DND-41 (cell line): ENCODE data around the gene TEX19.
A peak's percentile ranks its signal among the peaks of the same experiment; 100 is the strongest.

Experiments
- ATAC-seq: fragments of 200-7000 bp; cut with Tn5 transposase; 3 replicates; pipeline ENCODE4 v1.9.1; 2021; ENCODE audit warnings: low read depth; ENCODE audit not compliant: insufficient read depth
- DNase-seq: peaks from one replicate; pipeline ENCODE4 v3.0.0-alpha.2; 2020
- H2AFZ ChIP-seq: 2 replicates; pipeline ENCODE4 v1.6.0; 2012; ENCODE audit warnings: low read depth, low read length
- H3K27ac ChIP-seq: 2 replicates; pipeline ENCODE4 v1.5.1; 2012; ENCODE audit warnings: low read length, inconsistent platforms
- H3K27me3 ChIP-seq: fragments of 200-600 bp; sonication (generic); 2 replicates; pipeline ENCODE4 v1.6.0; 2012; ENCODE audit warnings: low read length, mild to moderate bottlenecking, inconsistent platforms; ENCODE audit not compliant: insufficient read depth, poor library complexity
- H3K36me3 ChIP-seq: 2 replicates; pipeline ENCODE4 v1.5.1; 2012; ENCODE audit warnings: low read length, inconsistent platforms; ENCODE audit not compliant: insufficient read depth
- H3K4me1 ChIP-seq: 2 replicates; pipeline ENCODE4 v1.5.1; 2012; ENCODE audit warnings: mild to moderate bottlenecking, low read length; ENCODE audit not compliant: insufficient read depth
- H3K4me2 ChIP-seq: 2 replicates; pipeline ENCODE4 v1.6.0; 2012; ENCODE audit warnings: mild to moderate bottlenecking, moderate library complexity, low read length, inconsistent platforms; ENCODE audit not compliant: insufficient read depth
- H3K4me3 ChIP-seq, 2 experiments: fragments of 200-600 bp in 1 of 2; shearing (Covaris generic) in 1 of 2; 2 replicates each; pipeline ENCODE4 v1.5.1; 2012 to 2016; ENCODE audit warnings: inconsistent platforms in 2 of 2, low read length in 2 of 2, mild to moderate bottlenecking in 2 of 2, low read depth in 1 of 2, moderate library complexity in 1 of 2
- H3K79me2 ChIP-seq: 2 replicates; pipeline ENCODE4 v1.6.0; 2012; ENCODE audit warnings: low read length, inconsistent platforms; ENCODE audit not compliant: insufficient read depth
- H3K9ac ChIP-seq: 2 replicates; pipeline ENCODE4 v1.6.0; 2012; ENCODE audit warnings: low read depth, mild to moderate bottlenecking, inconsistent platforms, low read length, moderate library complexity
- H3K9me3 ChIP-seq: 2 replicates; pipeline ENCODE4 v1.5.1; 2012; ENCODE audit warnings: low read length, moderate library complexity, mild to moderate bottlenecking, inconsistent platforms; ENCODE audit not compliant: insufficient read depth, severe bottlenecking
- H4K20me1 ChIP-seq: 2 replicates; pipeline ENCODE4 v1.6.0; 2012; ENCODE audit warnings: low read length; ENCODE audit not compliant: insufficient read depth
- EZH2 ChIP-seq: IDR thresholded peaks from 3 replicates; pipeline ENCODE4 v1.6.1; 2012; ENCODE audit warnings: borderline replicate concordance, low read depth, mild to moderate bottlenecking, moderate library complexity, low read length, inconsistent platforms; ENCODE audit not compliant: severe bottlenecking
- TF ChIP-seq, protein P1 (sequence below): IDR thresholded peaks from 2 replicates; pipeline ENCODE4 v1.5.1; 2012; ENCODE audit warnings: borderline replicate concordance, low read length, moderate library complexity, mild to moderate bottlenecking; ENCODE audit not compliant: poor library complexity, severe bottlenecking; ENCODE audit errors: extremely low read depth

The TEX19 gene

DNA sequence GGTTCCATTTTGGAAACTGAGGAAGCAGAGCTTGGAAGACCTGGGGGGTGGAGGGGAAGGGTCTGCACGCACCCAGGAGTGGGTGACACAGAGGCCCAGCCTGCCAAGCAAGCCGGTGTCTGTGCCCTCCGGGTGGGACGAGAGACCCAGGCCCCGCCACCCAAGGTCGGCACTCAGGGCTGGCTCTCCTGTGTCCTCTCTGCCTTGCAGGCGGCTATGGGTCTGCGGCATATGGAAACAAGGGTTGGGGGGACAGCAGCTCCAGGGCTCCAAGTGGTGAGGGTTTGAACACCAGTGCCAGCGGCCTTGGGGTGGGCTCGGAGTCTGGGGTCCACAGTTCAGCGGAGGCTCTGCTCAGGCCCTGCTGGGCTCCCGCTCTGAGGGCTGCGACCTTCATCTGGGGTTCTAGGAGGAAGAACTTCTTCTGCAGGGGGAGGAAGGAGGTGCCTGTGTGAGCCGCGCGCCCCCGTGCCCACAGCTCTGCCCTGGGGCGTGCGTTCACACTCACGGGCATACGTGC, 37.0 kb upstream of the TEX19 start:
- Histone ChIP-seq H3K4me1 (peaks cover 20% of the 10 kb centered on the region), H3K9me3 (no peaks in the 10 kb centered on the region), H3K4me3 (no peak overlapping the region), H3K4me2 (0 out of 2 replicates have a peak overlapping the region, but pooled peaks have one; percentile 39), H3K36me3 (no peaks in the 10 kb centered on the region; the same call in 1 of the 2 replicates), H3K79me2 (peaks cover 13% of the 10 kb centered on the region), H3K27me3 (no peaks in the 10 kb centered on the region), H2AFZ (no peak overlapping the region), H4K20me1 (no peaks in the 10 kb centered on the region), H3K27ac (no peak overlapping the region), H3K9ac (no peak overlapping the region; the same call in 1 of the 2 replicates)
- no peak for ATAC-seq
- TF ChIP-seq, protein P1, sequence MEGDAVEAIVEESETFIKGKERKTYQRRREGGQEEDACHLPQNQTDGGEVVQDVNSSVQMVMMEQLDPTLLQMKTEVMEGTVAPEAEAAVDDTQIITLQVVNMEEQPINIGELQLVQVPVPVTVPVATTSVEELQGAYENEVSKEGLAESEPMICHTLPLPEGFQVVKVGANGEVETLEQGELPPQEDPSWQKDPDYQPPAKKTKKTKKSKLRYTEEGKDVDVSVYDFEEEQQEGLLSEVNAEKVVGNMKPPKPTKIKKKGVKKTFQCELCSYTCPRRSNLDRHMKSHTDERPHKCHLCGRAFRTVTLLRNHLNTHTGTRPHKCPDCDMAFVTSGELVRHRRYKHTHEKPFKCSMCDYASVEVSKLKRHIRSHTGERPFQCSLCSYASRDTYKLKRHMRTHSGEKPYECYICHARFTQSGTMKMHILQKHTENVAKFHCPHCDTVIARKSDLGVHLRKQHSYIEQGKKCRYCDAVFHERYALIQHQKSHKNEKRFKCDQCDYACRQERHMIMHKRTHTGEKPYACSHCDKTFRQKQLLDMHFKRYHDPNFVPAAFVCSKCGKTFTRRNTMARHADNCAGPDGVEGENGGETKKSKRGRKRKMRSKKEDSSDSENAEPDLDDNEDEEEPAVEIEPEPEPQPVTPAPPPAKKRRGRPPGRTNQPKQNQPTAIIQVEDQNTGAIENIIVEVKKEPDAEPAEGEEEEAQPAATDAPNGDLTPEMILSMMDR = no peak
- TF ChIP-seq EZH2 = no peak
- DNase-seq = no peak

DNA sequence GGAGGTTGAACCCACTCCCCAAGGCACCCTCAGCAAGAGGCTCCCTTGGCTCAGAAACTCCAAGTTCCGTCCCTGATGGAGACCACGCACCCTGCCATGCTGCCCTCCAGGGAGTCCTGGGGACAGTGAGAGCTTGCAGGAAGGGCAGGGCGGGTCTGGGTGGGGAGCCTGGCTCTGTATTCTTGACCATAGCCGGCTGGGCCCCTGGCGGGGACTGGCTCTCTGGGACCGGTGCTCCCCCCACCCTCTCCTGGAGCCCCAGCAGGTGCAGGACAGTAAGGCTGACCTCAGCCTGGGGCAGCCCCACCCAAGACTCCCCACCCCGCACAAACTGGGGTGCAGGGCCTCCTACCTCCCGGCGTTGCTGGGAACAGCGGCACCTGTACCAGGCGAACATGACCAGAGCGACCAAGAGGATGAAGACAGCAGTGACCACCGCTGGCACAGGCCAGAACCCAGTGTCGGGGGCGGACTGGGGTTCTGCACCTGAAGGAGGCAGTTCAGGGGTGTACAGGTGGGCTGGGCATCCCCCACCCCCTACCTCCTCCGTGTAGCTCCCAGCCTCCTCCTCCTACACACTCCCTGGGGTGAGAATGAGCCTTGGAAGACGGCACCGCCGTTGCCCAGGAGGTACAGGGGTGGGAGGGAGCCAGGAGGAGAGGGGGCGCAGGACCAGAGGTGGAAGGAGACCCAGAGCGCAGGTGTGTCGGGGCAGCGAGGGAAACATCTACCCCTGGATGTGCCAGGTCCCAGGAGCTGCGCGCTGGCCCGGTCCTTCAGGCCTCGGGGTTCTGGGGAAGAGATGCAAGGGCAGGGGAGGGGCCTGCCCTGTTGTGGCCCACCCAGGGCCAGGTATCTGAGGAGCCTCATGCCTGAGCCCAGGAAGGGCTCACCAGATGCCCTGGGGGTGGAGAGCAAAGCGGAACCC, 36.3 kb upstream of the TEX19 start:
- H3K9me3 ChIP-seq = no peaks in the 10 kb centered on the region
- H3K9ac ChIP-seq = no peak overlapping the region
- H3K79me2 ChIP-seq = peaks cover 5% of the 10 kb centered on the region
- TF ChIP-seq, protein P1 = no peak
- no peak overlapping the region for H3K27ac ChIP-seq
- H3K4me2 ChIP-seq = no peak overlapping the region
- H3K36me3 ChIP-seq = no peaks in the 10 kb centered on the region
- ATAC-seq = no peak
- no peaks in the 10 kb centered on the region for H4K20me1 ChIP-seq
- no peak overlapping the region for H3K4me3 ChIP-seq
- peaks cover 16% of the 10 kb centered on the region for H3K4me1 ChIP-seq
- no peak for DNase-seq
- no peak overlapping the region for H2AFZ ChIP-seq
- H3K27me3 ChIP-seq = no peaks in the 10 kb centered on the region

DNA sequence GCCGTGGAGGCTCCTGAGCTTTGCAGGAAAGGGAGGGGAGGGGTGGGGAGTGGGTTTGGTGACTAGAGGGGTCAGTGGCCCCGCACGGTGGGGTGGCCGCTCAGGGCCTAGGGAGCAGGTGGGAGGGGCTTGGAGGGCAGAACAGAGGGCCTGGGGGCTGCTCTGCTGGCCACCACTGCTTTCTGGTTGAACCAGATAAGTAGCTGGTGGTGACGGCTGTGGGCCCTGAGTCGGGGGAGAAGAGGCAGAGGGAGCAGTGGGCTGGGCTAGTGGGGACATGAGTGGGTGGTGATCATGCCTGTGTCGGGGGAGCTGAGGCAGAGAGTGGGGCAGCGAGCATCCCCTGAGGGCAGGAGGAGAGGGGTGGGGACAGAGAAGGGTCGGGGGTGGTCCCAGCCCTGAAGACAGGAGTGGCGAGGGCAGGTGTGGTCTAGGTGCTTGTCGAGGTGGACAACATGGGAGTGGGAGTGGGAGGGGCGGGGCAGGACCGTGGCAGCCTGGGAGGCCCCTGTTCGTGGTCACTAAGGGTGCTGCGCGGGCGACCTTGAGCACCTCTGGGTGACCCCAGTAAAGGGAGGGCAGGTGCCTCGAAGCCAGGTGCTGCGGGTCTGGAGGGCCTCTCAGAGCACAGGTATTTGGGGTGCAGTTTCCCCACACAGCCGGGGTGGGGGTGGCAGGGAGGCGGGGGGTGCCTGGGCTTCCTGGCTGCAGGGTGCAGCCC, 35.4 kb upstream of the TEX19 start:
- H4K20me1 ChIP-seq = no peaks in the 10 kb centered on the region
- H3K9ac ChIP-seq = no peak overlapping the region
- H3K36me3 ChIP-seq = no peaks in the 10 kb centered on the region
- DNase-seq (no peak), ATAC-seq (no peak)
- H2AFZ ChIP-seq = no peak overlapping the region
- no peaks in the 10 kb centered on the region for H3K9me3 ChIP-seq
- peaks cover 9% of the 10 kb centered on the region; the same call in 1 of the 2 replicates for H3K4me1 ChIP-seq
- H3K27ac ChIP-seq = no peak overlapping the region
- TF ChIP-seq, protein P1 = no peak
- TF ChIP-seq EZH2 = no peak
- no peak overlapping the region for H3K4me3 ChIP-seq
- H3K27me3 ChIP-seq = no peaks in the 10 kb centered on the region
- no peak overlapping the region for H3K4me2 ChIP-seq
- no peaks in the 10 kb centered on the region for H3K79me2 ChIP-seq
